HEK293 (cell line): Measurements from ENCODE around the gene TAS1R1.

Experiments used
- KLF1 ChIP-seq: fragments of 450-650 bp; formaldehyde crosslinking; IDR thresholded peaks from 2 replicates; pipeline ENCODE4 v1.5.1; 2016; ENCODE audit warnings: missing biosample characterization, missing genetic modification characterization
- KLF8 ChIP-seq: fragments of 450-650 bp; formaldehyde crosslinking; IDR thresholded peaks from 2 replicates; pipeline ENCODE4 v1.5.1; 2016; ENCODE audit warnings: missing biosample characterization, missing genetic modification characterization
- MZF1 ChIP-seq: fragments of 450-650 bp; formaldehyde crosslinking; IDR thresholded peaks from 2 replicates; pipeline ENCODE4 v1.5.1; 2017; ENCODE audit warnings: missing biosample characterization, missing genetic modification characterization, borderline replicate concordance
- RBAK ChIP-seq: fragments of 450-650 bp; formaldehyde crosslinking; IDR thresholded peaks from 2 replicates; pipeline ENCODE4 v1.5.1; 2016; ENCODE audit warnings: missing biosample characterization, missing genetic modification characterization
- SCRT1 ChIP-seq: fragments of 450-650 bp; formaldehyde crosslinking; IDR thresholded peaks from 2 replicates; pipeline ENCODE4 v1.5.1; 2016; ENCODE audit warnings: missing biosample characterization, missing genetic modification characterization, borderline replicate concordance
- SCRT2 ChIP-seq: fragments of 450-650 bp; formaldehyde crosslinking; IDR thresholded peaks from 2 replicates; pipeline ENCODE4 v1.5.1; 2016; ENCODE audit warnings: missing biosample characterization, missing genetic modification characterization
- SETDB1 ChIP-seq: IDR thresholded peaks from one replicate; pipeline ENCODE4 v1.6.1; 2017; ENCODE audit warnings: mild to moderate bottlenecking, low read length, moderate library complexity, mixed read lengths; ENCODE audit not compliant: insufficient read length
- SP7 ChIP-seq: fragments of 450-650 bp; formaldehyde crosslinking; IDR thresholded peaks from 2 replicates; pipeline ENCODE4 v1.5.1; 2016; ENCODE audit warnings: missing biosample characterization, missing genetic modification characterization
- ZEB2 ChIP-seq: fragments of 450-650 bp; formaldehyde crosslinking; IDR thresholded peaks from 2 replicates; pipeline ENCODE4 v1.5.1; 2016; ENCODE audit warnings: missing biosample characterization, missing genetic modification characterization
- ZFP41 ChIP-seq: fragments of 450-650 bp; formaldehyde crosslinking; IDR thresholded peaks from 2 replicates; pipeline ENCODE4 v1.5.1; 2016; ENCODE audit warnings: missing biosample characterization, missing genetic modification characterization, borderline replicate concordance
- ZFP69B ChIP-seq: fragments of 450-650 bp; formaldehyde crosslinking; IDR thresholded peaks from 2 replicates; pipeline ENCODE4 v1.5.1; 2016; ENCODE audit warnings: missing biosample characterization, missing genetic modification characterization
- ZNF121 ChIP-seq: fragments of 450-650 bp; formaldehyde crosslinking; IDR thresholded peaks from 2 replicates; pipeline ENCODE4 v1.5.1; 2016; ENCODE audit warnings: missing biosample characterization, missing genetic modification characterization
- ZNF133 ChIP-seq: fragments of 450-650 bp; formaldehyde crosslinking; IDR thresholded peaks from 2 replicates; pipeline ENCODE4 v1.5.1; 2016; ENCODE audit warnings: missing biosample characterization, missing genetic modification characterization
- ZNF16 ChIP-seq: fragments of 450-650 bp; formaldehyde crosslinking; IDR thresholded peaks from 2 replicates; pipeline ENCODE4 v1.5.1; 2016; ENCODE audit warnings: low read depth, missing biosample characterization, missing genetic modification characterization
- ZNF174 ChIP-seq: fragments of 450-650 bp; formaldehyde crosslinking; IDR thresholded peaks from 2 replicates; pipeline ENCODE4 v1.5.0; 2017; ENCODE audit warnings: missing biosample characterization, mild to moderate bottlenecking, missing genetic modification characterization
- ZNF211 ChIP-seq: fragments of 450-650 bp; formaldehyde crosslinking; IDR thresholded peaks from 2 replicates; pipeline ENCODE4 v1.5.1; 2016; ENCODE audit warnings: low read depth, missing biosample characterization, missing genetic modification characterization
- ZNF239 ChIP-seq: fragments of 450-650 bp; formaldehyde crosslinking; IDR thresholded peaks from 2 replicates; pipeline ENCODE4 v1.5.1; 2016; ENCODE audit warnings: missing biosample characterization, missing genetic modification characterization
- ZNF26 ChIP-seq: fragments of 450-650 bp; formaldehyde crosslinking; IDR thresholded peaks from 2 replicates; pipeline ENCODE4 v1.5.1; 2016; ENCODE audit warnings: missing biosample characterization, missing genetic modification characterization
- ZNF266 ChIP-seq: fragments of 450-650 bp; formaldehyde crosslinking; IDR thresholded peaks from 2 replicates; pipeline ENCODE4 v1.5.1; 2016; ENCODE audit warnings: missing biosample characterization, missing genetic modification characterization, low read depth
- ZNF292 ChIP-seq: fragments of 450-650 bp; formaldehyde crosslinking; IDR thresholded peaks from 2 replicates; pipeline ENCODE4 v1.5.1; 2016; ENCODE audit warnings: low read depth, missing biosample characterization, missing genetic modification characterization, borderline replicate concordance
- ZNF311 ChIP-seq: fragments of 450-650 bp; formaldehyde crosslinking; IDR thresholded peaks from 2 replicates; pipeline ENCODE4 v1.5.1; 2017; ENCODE audit warnings: missing biosample characterization, missing genetic modification characterization, borderline replicate concordance
- ZNF488 ChIP-seq: fragments of 450-650 bp; formaldehyde crosslinking; IDR thresholded peaks from 2 replicates; pipeline ENCODE4 v1.5.1; 2016; ENCODE audit warnings: missing biosample characterization, missing genetic modification characterization
- ZNF501 ChIP-seq: fragments of 450-650 bp; formaldehyde crosslinking; IDR thresholded peaks from 2 replicates; pipeline ENCODE4 v1.5.1; 2016; ENCODE audit warnings: missing biosample characterization, missing genetic modification characterization
- ZNF610 ChIP-seq: fragments of 450-650 bp; formaldehyde crosslinking; IDR thresholded peaks from 2 replicates; pipeline ENCODE4 v1.5.1; 2016; ENCODE audit warnings: missing biosample characterization, missing genetic modification characterization, borderline replicate concordance
- ZNF629 ChIP-seq: fragments of 450-650 bp; formaldehyde crosslinking; IDR thresholded peaks from 2 replicates; pipeline ENCODE4 v1.5.1; 2017; ENCODE audit warnings: missing biosample characterization, missing genetic modification characterization
- ZNF777 ChIP-seq: fragments of 450-650 bp; formaldehyde crosslinking; IDR thresholded peaks from 2 replicates; pipeline ENCODE4 v1.5.1; 2017; ENCODE audit warnings: missing biosample characterization, missing genetic modification characterization, borderline replicate concordance
- ZNF785 ChIP-seq: fragments of 450-650 bp; formaldehyde crosslinking; IDR thresholded peaks from 2 replicates; pipeline ENCODE4 v1.5.1; 2016; ENCODE audit warnings: missing biosample characterization, missing genetic modification characterization
- ZNF830 ChIP-seq: fragments of 450-650 bp; IDR thresholded peaks from 2 replicates; pipeline ENCODE4 v1.5.0; 2018; ENCODE audit warnings: missing biosample characterization, missing genetic modification characterization, low read depth, mild to moderate bottlenecking, moderate library complexity
- ZSCAN16 ChIP-seq: fragments of 450-650 bp; formaldehyde crosslinking; IDR thresholded peaks from 2 replicates; pipeline ENCODE4 v1.5.1; 2016; ENCODE audit warnings: missing biosample characterization, missing genetic modification characterization
- TF ChIP-seq, protein P1 (sequence below): fragments of 450-650 bp; formaldehyde crosslinking; IDR thresholded peaks from 2 replicates; pipeline ENCODE4 v1.5.1; 2017; ENCODE audit warnings: missing biosample characterization, missing genetic modification characterization
- TF ChIP-seq, protein P2 (sequence below): fragments of 450-650 bp; formaldehyde crosslinking; IDR thresholded peaks from 2 replicates; pipeline ENCODE4 v1.5.1; 2017; ENCODE audit warnings: missing biosample characterization, missing genetic modification characterization
- TF ChIP-seq, protein P3 (sequence below): fragments of 450-650 bp; formaldehyde crosslinking; IDR thresholded peaks from 2 replicates; pipeline ENCODE4 v1.5.1; 2016; ENCODE audit warnings: missing biosample characterization, missing genetic modification characterization, borderline replicate concordance

The TAS1R1 gene

GRCh38 chr1:6601049-6601922 lies 46.2 kb downstream of the TAS1R1 start (continued):
- TF ChIP-seq KLF1 (peak; percentile 48), SETDB1 (no peak), ZNF830 (tag by site-specific recombination) (no peak), ZNF777 (tag by site-specific recombination) (no peak), KLF8 (tag by site-specific recombination) (no peak), ZNF311 (no peak), ZNF239 (tag by site-specific recombination) (no peak), ZFP69B (no peak), ZSCAN16 (tag by site-specific recombination) (no peak), ZNF488 (no peak), SCRT2 (tag by site-specific recombination) (no peak), ZNF133 (tag by site-specific recombination) (no peak), ZNF266 (tag by site-specific recombination) (no peak), ZNF26 (tag by site-specific recombination) (no peak), ZNF501 (tag by site-specific recombination) (0 out of 2 replicates have a peak, but pooled peaks have one; percentile 70), ZNF785 (tag by site-specific recombination) (no peak), ZNF629 (tag by site-specific recombination) (0 out of 2 replicates have a peak, but pooled peaks have one; percentile 35), ZFP41 (tag by site-specific recombination) (no peak), ZNF610 (tag by site-specific recombination) (no peak), RBAK (tag by site-specific recombination) (no peak), ZEB2 (tag by site-specific recombination) (peak; percentile 61), MZF1 (tag by site-specific recombination) (no peak), ZNF16 (tag by site-specific recombination) (no peak), SP7 (peak; percentile 57; the same call in 1 of the 2 replicates), SCRT1 (tag by site-specific recombination) (no peak), ZNF174 (tag by site-specific recombination) (no peak), ZNF121 (no peak), ZNF211 (tag by site-specific recombination) (no peak), ZNF292 (tag by site-specific recombination) (no peak)
- TF ChIP-seq, protein P1, sequence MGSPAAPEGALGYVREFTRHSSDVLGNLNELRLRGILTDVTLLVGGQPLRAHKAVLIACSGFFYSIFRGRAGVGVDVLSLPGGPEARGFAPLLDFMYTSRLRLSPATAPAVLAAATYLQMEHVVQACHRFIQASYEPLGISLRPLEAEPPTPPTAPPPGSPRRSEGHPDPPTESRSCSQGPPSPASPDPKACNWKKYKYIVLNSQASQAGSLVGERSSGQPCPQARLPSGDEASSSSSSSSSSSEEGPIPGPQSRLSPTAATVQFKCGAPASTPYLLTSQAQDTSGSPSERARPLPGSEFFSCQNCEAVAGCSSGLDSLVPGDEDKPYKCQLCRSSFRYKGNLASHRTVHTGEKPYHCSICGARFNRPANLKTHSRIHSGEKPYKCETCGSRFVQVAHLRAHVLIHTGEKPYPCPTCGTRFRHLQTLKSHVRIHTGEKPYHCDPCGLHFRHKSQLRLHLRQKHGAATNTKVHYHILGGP, result no peak
- TF ChIP-seq, protein P2, sequence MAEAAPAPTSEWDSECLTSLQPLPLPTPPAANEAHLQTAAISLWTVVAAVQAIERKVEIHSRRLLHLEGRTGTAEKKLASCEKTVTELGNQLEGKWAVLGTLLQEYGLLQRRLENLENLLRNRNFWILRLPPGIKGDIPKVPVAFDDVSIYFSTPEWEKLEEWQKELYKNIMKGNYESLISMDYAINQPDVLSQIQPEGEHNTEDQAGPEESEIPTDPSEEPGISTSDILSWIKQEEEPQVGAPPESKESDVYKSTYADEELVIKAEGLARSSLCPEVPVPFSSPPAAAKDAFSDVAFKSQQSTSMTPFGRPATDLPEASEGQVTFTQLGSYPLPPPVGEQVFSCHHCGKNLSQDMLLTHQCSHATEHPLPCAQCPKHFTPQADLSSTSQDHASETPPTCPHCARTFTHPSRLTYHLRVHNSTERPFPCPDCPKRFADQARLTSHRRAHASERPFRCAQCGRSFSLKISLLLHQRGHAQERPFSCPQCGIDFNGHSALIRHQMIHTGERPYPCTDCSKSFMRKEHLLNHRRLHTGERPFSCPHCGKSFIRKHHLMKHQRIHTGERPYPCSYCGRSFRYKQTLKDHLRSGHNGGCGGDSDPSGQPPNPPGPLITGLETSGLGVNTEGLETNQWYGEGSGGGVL (tag by site-specific recombination), result 0 out of 2 replicates have a peak, but pooled peaks have one; percentile 10
- TF ChIP-seq, protein P3, sequence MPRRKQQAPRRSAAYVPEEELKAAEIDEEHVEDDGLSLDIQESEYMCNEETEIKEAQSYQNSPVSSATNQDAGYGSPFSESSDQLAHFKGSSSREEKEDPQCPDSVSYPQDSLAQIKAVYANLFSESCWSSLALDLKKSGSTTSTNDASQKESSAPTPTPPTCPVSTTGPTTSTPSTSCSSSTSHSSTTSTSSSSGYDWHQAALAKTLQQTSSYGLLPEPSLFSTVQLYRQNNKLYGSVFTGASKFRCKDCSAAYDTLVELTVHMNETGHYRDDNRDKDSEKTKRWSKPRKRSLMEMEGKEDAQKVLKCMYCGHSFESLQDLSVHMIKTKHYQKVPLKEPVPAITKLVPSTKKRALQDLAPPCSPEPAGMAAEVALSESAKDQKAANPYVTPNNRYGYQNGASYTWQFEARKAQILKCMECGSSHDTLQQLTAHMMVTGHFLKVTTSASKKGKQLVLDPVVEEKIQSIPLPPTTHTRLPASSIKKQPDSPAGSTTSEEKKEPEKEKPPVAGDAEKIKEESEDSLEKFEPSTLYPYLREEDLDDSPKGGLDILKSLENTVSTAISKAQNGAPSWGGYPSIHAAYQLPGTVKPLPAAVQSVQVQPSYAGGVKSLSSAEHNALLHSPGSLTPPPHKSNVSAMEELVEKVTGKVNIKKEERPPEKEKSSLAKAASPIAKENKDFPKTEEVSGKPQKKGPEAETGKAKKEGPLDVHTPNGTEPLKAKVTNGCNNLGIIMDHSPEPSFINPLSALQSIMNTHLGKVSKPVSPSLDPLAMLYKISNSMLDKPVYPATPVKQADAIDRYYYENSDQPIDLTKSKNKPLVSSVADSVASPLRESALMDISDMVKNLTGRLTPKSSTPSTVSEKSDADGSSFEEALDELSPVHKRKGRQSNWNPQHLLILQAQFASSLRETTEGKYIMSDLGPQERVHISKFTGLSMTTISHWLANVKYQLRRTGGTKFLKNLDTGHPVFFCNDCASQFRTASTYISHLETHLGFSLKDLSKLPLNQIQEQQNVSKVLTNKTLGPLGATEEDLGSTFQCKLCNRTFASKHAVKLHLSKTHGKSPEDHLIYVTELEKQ, result no peak
